Measurements from ENCODE around the gene VASN. TPM values are rescaled to one million over a fixed set of nuclear protein-coding genes. Genes with fewer than 3 reads are reported as not detected.

The VASN gene
- total and polyA plus RNA-seq, 12 donors = 0.77 to 44.7 (median 21.3) TPM

DNA sequence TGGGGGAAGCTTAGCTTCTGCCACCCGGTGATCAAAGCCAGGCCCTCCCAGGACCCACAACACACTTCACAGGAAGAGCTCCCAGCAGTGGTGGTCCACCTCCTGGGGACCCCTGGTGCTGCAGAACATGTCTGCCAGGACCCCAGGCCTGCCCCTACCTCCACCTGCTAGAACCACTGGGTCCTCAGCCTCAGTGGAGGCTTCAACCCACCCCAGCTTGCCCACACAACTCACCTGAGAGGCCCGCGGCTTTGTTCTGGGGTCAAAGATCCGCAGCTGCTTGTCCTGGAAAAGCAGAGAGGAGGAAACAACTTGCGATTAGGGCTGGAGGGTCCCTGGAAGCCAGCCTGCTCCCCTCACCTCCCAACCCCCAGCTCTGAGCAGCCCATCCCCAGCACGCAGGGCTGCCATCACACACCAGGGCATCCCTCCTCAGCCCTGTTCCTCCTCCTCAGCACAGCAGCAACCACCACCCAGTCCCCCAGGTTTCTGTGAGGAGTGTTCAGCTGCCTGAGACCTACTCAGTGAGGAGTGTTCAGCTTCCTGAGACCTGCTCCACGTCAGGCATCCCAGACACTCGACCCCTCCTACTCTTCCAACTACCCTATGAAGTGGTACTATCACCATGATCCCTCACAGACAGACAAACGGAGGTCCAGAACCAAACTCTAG is 23.5 kb downstream of the VASN start:
- intact Hi-C loops (cut with DNase I) = no loop called here
- Histone ChIP-seq H3K4me3 (no peak overlapping the region), H3K36me3 (replicated peaks in 1 of 2) (peaks cover 0 to 19% of the 10 kb centered on the region in 2 donors), H3K9me3 (replicated peaks in 1 of 3) (no peaks in the 10 kb centered on the region), H3K4me1 (replicated peaks in 1 of 2) (peaks cover 0 to 7% of the 10 kb centered on the region in 2 donors), H3K27ac (no peak overlapping the region), H3K27me3 (no peaks in the 10 kb centered on the region)
- TF ChIP-seq POLR2A (IDR thresholded peaks at IDR 0.05) = no peak
- TF ChIP-seq, protein P1, sequence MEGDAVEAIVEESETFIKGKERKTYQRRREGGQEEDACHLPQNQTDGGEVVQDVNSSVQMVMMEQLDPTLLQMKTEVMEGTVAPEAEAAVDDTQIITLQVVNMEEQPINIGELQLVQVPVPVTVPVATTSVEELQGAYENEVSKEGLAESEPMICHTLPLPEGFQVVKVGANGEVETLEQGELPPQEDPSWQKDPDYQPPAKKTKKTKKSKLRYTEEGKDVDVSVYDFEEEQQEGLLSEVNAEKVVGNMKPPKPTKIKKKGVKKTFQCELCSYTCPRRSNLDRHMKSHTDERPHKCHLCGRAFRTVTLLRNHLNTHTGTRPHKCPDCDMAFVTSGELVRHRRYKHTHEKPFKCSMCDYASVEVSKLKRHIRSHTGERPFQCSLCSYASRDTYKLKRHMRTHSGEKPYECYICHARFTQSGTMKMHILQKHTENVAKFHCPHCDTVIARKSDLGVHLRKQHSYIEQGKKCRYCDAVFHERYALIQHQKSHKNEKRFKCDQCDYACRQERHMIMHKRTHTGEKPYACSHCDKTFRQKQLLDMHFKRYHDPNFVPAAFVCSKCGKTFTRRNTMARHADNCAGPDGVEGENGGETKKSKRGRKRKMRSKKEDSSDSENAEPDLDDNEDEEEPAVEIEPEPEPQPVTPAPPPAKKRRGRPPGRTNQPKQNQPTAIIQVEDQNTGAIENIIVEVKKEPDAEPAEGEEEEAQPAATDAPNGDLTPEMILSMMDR (IDR thresholded peaks at IDR 0.05) = no peak
- 78 to 87% (median 84%) methylated on average over 7 to 9 of the region's 9 CpGs for WGBS, 4 donors
- DNase-seq = no peak

DNA sequence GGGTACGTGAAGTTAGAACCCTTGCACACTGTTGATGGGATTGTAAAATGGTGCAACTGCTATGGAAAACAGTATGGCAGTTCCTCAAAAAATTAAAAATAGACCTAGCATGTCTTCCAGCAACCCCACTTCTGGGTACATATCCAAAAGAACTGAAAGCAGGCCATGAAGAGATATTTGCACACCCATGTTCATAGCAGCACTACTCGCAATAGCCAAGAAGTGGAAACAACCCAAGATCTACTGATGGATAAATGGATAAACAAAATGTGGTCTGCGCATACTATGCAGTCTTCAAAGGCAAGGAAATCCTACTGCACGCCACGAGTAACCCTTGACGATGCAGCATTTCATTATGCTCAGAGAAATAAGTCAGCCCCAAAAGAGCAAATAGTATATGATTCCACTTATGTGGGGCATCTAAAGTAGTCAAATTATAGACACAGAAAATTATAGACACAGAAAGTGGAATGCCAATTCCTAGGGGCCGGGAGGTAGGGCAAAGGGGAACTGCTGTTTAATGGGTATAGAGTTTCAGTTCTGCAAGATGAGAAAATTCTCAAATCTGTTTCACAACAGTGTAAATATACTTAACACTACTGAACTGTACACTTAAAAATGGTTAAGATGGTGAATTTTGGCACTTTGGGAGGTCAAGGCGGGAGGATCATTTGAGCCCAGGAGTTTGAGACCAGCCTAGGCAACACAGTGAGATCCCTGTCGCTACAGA is 27.5 kb downstream of the VASN start:
- Histone ChIP-seq H3K36me3 (replicated peaks in 1 of 2) (peaks cover 0 to 24% of the 10 kb centered on the region in 2 donors), H3K4me1 (replicated peaks in 1 of 2) (no peaks in the 10 kb centered on the region), H3K27me3 (no peaks in the 10 kb centered on the region), H3K4me3 (no peak overlapping the region), H3K27ac (no peak overlapping the region), H3K9me3 (replicated peaks in 1 of 3) (no peaks in the 10 kb centered on the region)
- TF ChIP-seq, protein P1 (IDR thresholded peaks at IDR 0.05) = no peak
- TF ChIP-seq POLR2A (IDR thresholded peaks at IDR 0.05) = no peak
- no peak for DNase-seq
- intact Hi-C loops (cut with DNase I) = no loop called here
- 84 to 92% (median 88%) methylated on average over 9 of the region's 9 CpGs for WGBS, 4 donors

DNA sequence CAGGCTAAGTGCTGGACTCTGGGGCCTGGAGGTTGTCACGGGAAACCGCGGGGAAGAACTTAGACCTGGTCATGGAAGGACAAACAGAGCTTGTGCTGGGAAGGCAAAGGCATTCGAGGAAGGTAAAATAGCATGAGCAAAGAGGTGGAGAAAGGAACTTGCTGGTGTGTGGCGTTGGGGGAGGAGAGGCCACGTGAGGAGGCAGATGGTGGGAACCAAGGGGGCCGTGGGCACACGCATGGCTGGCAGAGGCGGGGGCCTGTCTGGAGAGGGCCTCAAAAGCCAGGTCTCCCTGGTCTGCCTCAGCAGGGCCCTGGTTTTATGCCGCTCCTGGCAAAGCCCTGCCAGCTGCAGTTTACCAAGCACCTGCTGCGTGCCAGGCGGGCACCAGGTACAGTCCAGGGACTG is 29.4 kb downstream of the VASN start:
- H3K9me3 ChIP-seq (replicated peaks in 1 of 3) = no peaks in the 10 kb centered on the region
- peaks cover 0 to 25% of the 10 kb centered on the region in 2 donors for H3K36me3 ChIP-seq (replicated peaks in 1 of 2)
- 89 to 93% (median 90%) methylated on average over 11 to 12 of the region's 12 CpGs for WGBS, 4 donors
- H3K4me1 ChIP-seq (replicated peaks in 1 of 2) = no peaks in the 10 kb centered on the region
- intact Hi-C loops (cut with DNase I) = loop anchor here (10.0 kb wide), 2 partner anchors 116 to 136 kb away; no protein-coding TSS in a partner anchor
- H3K4me3 ChIP-seq = no peak overlapping the region
- no peaks in the 10 kb centered on the region for H3K27me3 ChIP-seq
- no peak for TF ChIP-seq POLR2A (IDR thresholded peaks at IDR 0.05)
- TF ChIP-seq, protein P1 (IDR thresholded peaks at IDR 0.05) = no peak
- H3K27ac ChIP-seq = no peak overlapping the region
- DNase-seq = no peak

DNA sequence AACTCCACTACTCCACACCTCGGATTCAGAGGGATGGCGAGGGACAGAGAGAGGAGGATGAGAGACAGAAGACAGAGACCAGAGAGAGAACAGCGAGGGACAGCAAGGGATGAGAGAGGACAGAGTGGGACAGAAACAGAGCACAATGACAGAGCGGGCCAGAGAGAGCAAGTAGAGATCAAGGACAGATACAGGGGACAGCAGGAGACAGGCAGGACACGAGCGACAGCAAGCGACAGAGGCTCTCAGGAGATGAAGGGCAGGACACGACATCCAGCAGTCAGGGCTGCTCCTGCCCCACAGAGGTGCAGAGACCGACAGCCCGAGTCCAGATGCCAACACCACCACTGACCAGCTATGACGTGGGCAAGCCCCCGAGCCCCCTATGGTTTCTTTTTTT is 29.9 kb downstream of the VASN start:
- H3K9me3 ChIP-seq (replicated peaks in 1 of 3) = no peaks in the 10 kb centered on the region
- TF ChIP-seq POLR2A (IDR thresholded peaks at IDR 0.05) = no peak
- TF ChIP-seq, protein P1 (IDR thresholded peaks at IDR 0.05) = no peak
- no peak for DNase-seq
- H3K27ac ChIP-seq = no peak overlapping the region
- H3K36me3 ChIP-seq (replicated peaks in 1 of 2) = peaks cover 0 to 25% of the 10 kb centered on the region in 2 donors
- no peak overlapping the region for H3K4me3 ChIP-seq
- WGBS, 4 donors = 87 to 97% (median 92%) methylated on average over 12 of the region's 12 CpGs
- no peaks in the 10 kb centered on the region for H3K27me3 ChIP-seq
- intact Hi-C loops (cut with DNase I) = loop anchor here (10.0 kb wide), 2 partner anchors 117 to 137 kb away; no protein-coding TSS in a partner anchor
- no peaks in the 10 kb centered on the region for H3K4me1 ChIP-seq (replicated peaks in 1 of 2)
